ENCODE data around the gene PHF13.

DNA sequence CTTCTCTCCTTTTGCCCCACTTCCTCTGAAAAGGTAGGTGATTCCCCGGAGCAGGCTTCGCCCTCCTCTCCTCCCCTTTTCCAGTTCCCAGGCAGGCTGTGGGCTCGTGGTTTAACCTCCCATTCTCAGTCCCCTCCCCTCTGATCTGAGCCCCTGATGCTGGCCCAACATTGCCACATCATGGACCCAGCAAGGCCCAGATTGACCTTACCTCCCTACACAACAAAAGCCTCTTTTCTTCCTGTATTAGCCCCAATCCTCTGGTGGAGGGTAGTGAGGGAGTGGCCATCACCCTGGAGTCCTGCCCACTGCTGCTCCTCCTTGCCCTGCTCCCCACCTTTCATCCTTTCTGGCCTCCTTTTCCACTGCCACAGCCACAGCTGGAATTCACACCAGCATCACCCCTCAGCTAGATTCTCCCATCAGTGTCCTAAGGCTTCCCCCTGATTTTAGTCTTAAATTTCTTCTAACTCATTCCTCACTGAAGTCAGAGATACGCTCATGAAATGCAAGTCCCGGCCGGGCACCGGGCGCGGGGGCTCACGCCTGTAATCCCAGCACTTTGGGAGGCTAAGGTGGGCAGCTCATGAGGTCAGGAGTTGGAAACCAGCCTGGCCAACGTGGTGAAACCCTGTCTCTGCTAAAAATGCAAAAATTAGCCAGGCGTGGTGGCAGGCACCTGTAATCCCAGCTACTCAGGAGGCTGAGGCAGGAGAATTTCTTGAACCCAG, 40.7 kb upstream of the PHF13 start:
- no peak for TF ChIP-seq POLR2AphosphoS5 (IDR thresholded peaks at IDR 0.05; ENCODE audit: insufficient read depth, low read depth, low read length)
- TF ChIP-seq, protein P1, sequence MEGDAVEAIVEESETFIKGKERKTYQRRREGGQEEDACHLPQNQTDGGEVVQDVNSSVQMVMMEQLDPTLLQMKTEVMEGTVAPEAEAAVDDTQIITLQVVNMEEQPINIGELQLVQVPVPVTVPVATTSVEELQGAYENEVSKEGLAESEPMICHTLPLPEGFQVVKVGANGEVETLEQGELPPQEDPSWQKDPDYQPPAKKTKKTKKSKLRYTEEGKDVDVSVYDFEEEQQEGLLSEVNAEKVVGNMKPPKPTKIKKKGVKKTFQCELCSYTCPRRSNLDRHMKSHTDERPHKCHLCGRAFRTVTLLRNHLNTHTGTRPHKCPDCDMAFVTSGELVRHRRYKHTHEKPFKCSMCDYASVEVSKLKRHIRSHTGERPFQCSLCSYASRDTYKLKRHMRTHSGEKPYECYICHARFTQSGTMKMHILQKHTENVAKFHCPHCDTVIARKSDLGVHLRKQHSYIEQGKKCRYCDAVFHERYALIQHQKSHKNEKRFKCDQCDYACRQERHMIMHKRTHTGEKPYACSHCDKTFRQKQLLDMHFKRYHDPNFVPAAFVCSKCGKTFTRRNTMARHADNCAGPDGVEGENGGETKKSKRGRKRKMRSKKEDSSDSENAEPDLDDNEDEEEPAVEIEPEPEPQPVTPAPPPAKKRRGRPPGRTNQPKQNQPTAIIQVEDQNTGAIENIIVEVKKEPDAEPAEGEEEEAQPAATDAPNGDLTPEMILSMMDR (IDR thresholded peaks at IDR 0.05; ENCODE audit: extremely low read depth in 1 of 2, insufficient read depth in 1 of 2, low read depth in 1 of 2, low read length in 2 of 2) = no peak
- TF ChIP-seq POLR2A (IDR thresholded peaks at IDR 0.05; ENCODE audit: low read depth, low read length) = no peak
